SU-DHL-6 (cell line): ENCODE data around the gene GLRA1.
A peak's percentile ranks its signal among the peaks of the same experiment; 100 is the strongest.

Experiments
- H2AFZ ChIP-seq: fragments of 200-600 bp; sonication (generic); 2 replicates; pipeline ENCODE4 v1.6.1; 2014; ENCODE audit warnings: low read depth, mild to moderate bottlenecking, moderate library complexity, mixed read lengths, antibody characterized with exemption, low read length; ENCODE audit not compliant: severe bottlenecking
- H3F3A ChIP-seq: fragments of 200-600 bp; shearing (Covaris generic); 2 replicates; pipeline ENCODE4 v1.6.0; 2016; ENCODE audit warnings: antibody characterized with exemption, mild to moderate bottlenecking; ENCODE audit not compliant: insufficient read depth
- H3K27ac ChIP-seq: fragments of 200-600 bp; sonication (generic); 2 replicates; pipeline ENCODE4 v1.5.1; 2016; ENCODE audit warnings: low read depth, mild to moderate bottlenecking, low read length, moderate library complexity, mixed read lengths
- H3K27me3 ChIP-seq: fragments of 200-600 bp; sonication (generic), shearing (Covaris generic); 2 replicates; pipeline ENCODE4 v1.6.0; 2014; ENCODE audit warnings: mild to moderate bottlenecking, low read length
- H3K36me3 ChIP-seq: fragments of 200-600 bp; sonication (generic); 2 replicates; pipeline ENCODE4 v1.6.1; 2014; ENCODE audit warnings: mild to moderate bottlenecking, low read length, mixed read lengths
- H3K4me2 ChIP-seq: fragments of 300-600, 200-600 bp; shearing (Covaris generic), sonication (generic); 2 replicates; pipeline ENCODE4 v1.6.0; 2014; ENCODE audit warnings: low read length, low read depth, mild to moderate bottlenecking; ENCODE audit not compliant: poor library complexity, severe bottlenecking
- H3K4me3 ChIP-seq: fragments of 200-600 bp; sonication (generic); 2 replicates; pipeline ENCODE4 v1.5.1; 2014; ENCODE audit warnings: antibody characterized with exemption, low read length, mild to moderate bottlenecking, mixed read lengths; ENCODE audit not compliant: insufficient read depth, poor library complexity, severe bottlenecking
- H3K79me2 ChIP-seq: fragments of 200-600 bp; sonication (generic); 2 replicates; pipeline ENCODE4 v1.6.1; 2014; ENCODE audit warnings: mild to moderate bottlenecking, low read length, moderate library complexity; ENCODE audit not compliant: insufficient read depth
- H3K9ac ChIP-seq: fragments of 200-600 bp; sonication (generic); 2 replicates; pipeline ENCODE4 v1.7.0; 2014; ENCODE audit warnings: mild to moderate bottlenecking, low read length
- H3K9me2 ChIP-seq: fragments of 200-600 bp; sonication (generic); replicated peaks from 2 replicates; pipeline ENCODE4 v1.6.1; 2014; ENCODE audit warnings: low read length; ENCODE audit not compliant: insufficient read depth
- H3K9me3 ChIP-seq: fragments of 200-600 bp; sonication (generic); 2 replicates; pipeline ENCODE4 v1.6.1; 2014; ENCODE audit warnings: low read length, mixed read lengths; ENCODE audit not compliant: insufficient read depth
- H4K20me1 ChIP-seq: fragments of 200-600 bp; sonication (generic); 2 replicates; pipeline ENCODE4 v1.6.1; 2014; ENCODE audit warnings: low read depth, mild to moderate bottlenecking, antibody characterized with exemption, low read length, moderate library complexity, mixed read lengths
- CTCF ChIP-seq: fragments of 200-600 bp; sonication (generic); IDR thresholded peaks from one replicate; pipeline ENCODE4 v1.5.1; 2017; ENCODE audit warnings: antibody characterized with exemption, mild to moderate bottlenecking, low read length, moderate library complexity; ENCODE audit not compliant: insufficient read depth, poor library complexity, severe bottlenecking
- EZH2phosphoT487 ChIP-seq: fragments of 200-600 bp; sonication (generic), shearing (Covaris generic); conservative IDR thresholded peaks from 2 replicates; pipeline ENCODE4 v1.6.1; 2018; ENCODE audit warnings: mild to moderate bottlenecking, antibody characterized with exemption, low read length, moderate library complexity, mixed read lengths

Gene GLRA1

GRCh38 chr5:151829370-151829769 lies 95.3 kb downstream of the GLRA1 start:
- Histone ChIP-seq H2AFZ (no peak overlapping the region), H3K4me3 (no peak overlapping the region), H3K9me2 (no peaks in the 10 kb centered on the region), H3K27ac (no peak overlapping the region), H3K4me2 (no peak overlapping the region), H3F3A (no peaks in the 10 kb centered on the region), H3K27me3 (no peaks in the 10 kb centered on the region), H3K9ac (no peak overlapping the region), H4K20me1 (no peaks in the 10 kb centered on the region), H3K36me3 (no peaks in the 10 kb centered on the region; the same call in 1 of the 2 replicates), H3K9me3 (peaks cover 6% of the 10 kb centered on the region; the same call in 1 of the 2 replicates), H3K79me2 (no peaks in the 10 kb centered on the region)
- TF ChIP-seq CTCF (no peak), EZH2phosphoT487 (no peak)

DNA sequence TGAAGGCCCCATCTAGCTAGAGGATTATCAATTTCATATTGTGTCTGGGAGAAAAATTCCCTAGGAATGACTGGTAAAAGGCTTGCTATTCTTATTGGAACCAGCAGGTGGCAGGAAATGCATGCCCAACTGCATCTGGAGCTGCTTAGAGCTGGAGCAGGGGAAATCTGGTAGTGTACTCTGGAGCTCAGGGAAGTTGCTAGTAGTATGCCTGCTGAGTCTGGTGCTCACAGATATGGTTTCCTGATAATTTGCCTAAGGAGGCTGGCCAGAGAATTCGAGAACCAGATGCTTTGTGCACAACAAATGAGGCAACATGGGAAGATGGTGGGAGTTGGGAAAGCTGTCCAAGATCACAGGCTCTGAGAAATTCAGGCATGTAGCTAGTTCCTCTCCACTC lies 99.2 kb downstream of the GLRA1 start:
- H4K20me1 ChIP-seq: no peaks in the 10 kb centered on the region
- H3K9ac ChIP-seq: no peak overlapping the region
- no peaks in the 10 kb centered on the region for H3K79me2 ChIP-seq
- H3K4me2 ChIP-seq: no peak overlapping the region
- no peak overlapping the region for H3K4me3 ChIP-seq
- TF ChIP-seq EZH2phosphoT487 (no peak), CTCF (peak; percentile 66)
- H3K36me3 ChIP-seq: no peaks in the 10 kb centered on the region; the same call in 1 of the 2 replicates
- no peaks in the 10 kb centered on the region for H3K9me3 ChIP-seq
- H3K27me3 ChIP-seq: no peaks in the 10 kb centered on the region
- H3F3A ChIP-seq: no peaks in the 10 kb centered on the region
- H2AFZ ChIP-seq: no peak overlapping the region
- H3K27ac ChIP-seq: no peak overlapping the region
- H3K9me2 ChIP-seq: no peaks in the 10 kb centered on the region

- H3K36me3 ChIP-seq: no peaks in the 10 kb centered on the region
Measured at GRCh38 chr5:151822141-151822540, 102.5 kb downstream of the GLRA1 start.

More at GRCh38 chr5:151822141-151822540, 102.5 kb downstream of the GLRA1 start:
- no peak overlapping the region for H3K4me3 ChIP-seq
- no peak overlapping the region for H3K27ac ChIP-seq
- no peaks in the 10 kb centered on the region for H3K79me2 ChIP-seq
- H3K9me2 ChIP-seq: no peaks in the 10 kb centered on the region
- no peak overlapping the region for H2AFZ ChIP-seq
- no peaks in the 10 kb centered on the region for H3K27me3 ChIP-seq
- H3K4me2 ChIP-seq: no peak overlapping the region
- H4K20me1 ChIP-seq: no peaks in the 10 kb centered on the region
- no peak overlapping the region for H3K9ac ChIP-seq
- no peaks in the 10 kb centered on the region for H3K9me3 ChIP-seq
- TF ChIP-seq EZH2phosphoT487 (no peak), CTCF (no peak)
- peaks cover 7% of the 10 kb centered on the region; the same call in 1 of the 2 replicates for H3F3A ChIP-seq
